ENCODE results near the gene PPIL6.
"Not testable (repeated sequence)": the region's sequence is repeated elsewhere in the genome, so short reads cannot be mapped to it uniquely, and the experiment has no call there.

The PPIL6 gene

GRCh38 chr6:109393157-109393885, 47.1 kb downstream of the PPIL6 start:
- no peak for DNase-seq

- DNase-seq, result no peak
Measured at GRCh38 chr6:109389650-109390274, 50.7 kb downstream of the PPIL6 start.

GRCh38 chr6:109388265-109388664, 52.2 kb downstream of the PPIL6 start:
- DNase-seq, result no peak

- no peak for DNase-seq
Measured at GRCh38 chr6:109383438-109383940, 56.9 kb downstream of the PPIL6 start.

GRCh38 chr6:109382576-109383437, 57.6 kb downstream of the PPIL6 start:
- DNase-seq, result peak; percentile 91

- peak; percentile 91 for DNase-seq
Measured at GRCh38 chr6:109381747-109382575, 58.5 kb downstream of the PPIL6 start, which contains the start of gene CD164. Gene CD164 (minus strand): TSS chr6:109382467. CDS start chr6:109382378, 89 bp downstream.

GRCh38 chr6:109381061-109381746, 59.2 kb downstream of the PPIL6 start:
- DNase-seq, result no peak

GRCh38 chr6:109379711-109380110, 60.7 kb downstream of the PPIL6 start:
- no peak for DNase-seq

GRCh38 chr6:109377717-109378116, 62.7 kb downstream of the PPIL6 start:
- DNase-seq, result no peak

- DNase-seq, result no peak
Measured at GRCh38 chr6:109374326-109374892, 66.0 kb downstream of the PPIL6 start.

- DNase-seq, result no peak
Measured at GRCh38 chr6:109373762-109374161, 66.7 kb downstream of the PPIL6 start.

GRCh38 chr6:109373331-109373730, 67.1 kb downstream of the PPIL6 start:
- DNase-seq, result no peak

GRCh38 chr6:109372130-109372529, 68.3 kb downstream of the PPIL6 start:
- no peak for DNase-seq

GRCh38 chr6:109370792-109371191, 69.6 kb downstream of the PPIL6 start:
- no peak for DNase-seq

GRCh38 chr6:109370336-109370735, 70.1 kb downstream of the PPIL6 start:
- no peak for DNase-seq

- no peak for DNase-seq
Measured at GRCh38 chr6:109369728-109370127, 70.7 kb downstream of the PPIL6 start.

GRCh38 chr6:109364382-109365078, 75.9 kb downstream of the PPIL6 start:
- not testable (repeated sequence) for DNase-seq

GRCh38 chr6:109363753-109364152, 76.7 kb downstream of the PPIL6 start:
- no peak for DNase-seq

GRCh38 chr6:109362102-109362884, 78.1 kb downstream of the PPIL6 start:
- DNase-seq, result no peak

GRCh38 chr6:109360791-109361190, 79.6 kb downstream of the PPIL6 start:
- DNase-seq, result no peak

Measured in DMS 273 treated with DMSO at 0.1 percent for 48 hours (cell line).